Measurements from ENCODE around the gene COBL.

COBL gene

DNA sequence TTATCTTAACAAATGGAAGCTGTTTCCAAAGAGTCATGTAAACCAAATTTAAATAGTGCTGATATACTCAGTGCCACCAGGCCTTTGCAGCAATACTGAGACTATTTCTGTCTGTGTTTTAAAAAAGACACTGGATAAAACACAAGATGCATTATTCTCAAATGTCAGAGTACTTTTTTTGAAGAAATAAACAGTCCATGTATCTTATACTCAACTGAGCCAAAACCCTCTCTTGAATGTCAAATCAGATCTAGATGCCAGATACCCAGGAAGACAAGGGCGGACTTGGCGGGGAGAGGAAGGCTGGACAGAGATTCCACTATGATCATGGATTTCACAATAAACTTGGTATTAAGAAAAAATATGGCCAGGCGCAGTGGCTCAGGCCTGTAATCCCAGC, 127.6 kb downstream of the COBL start:
- Histone ChIP-seq H3K9me3 (ENCODE audit: control insufficient read depth in 5 of 5, low read length in 5 of 5) (no peaks in the 10 kb centered on the region), H3K4me1 (ENCODE audit: control insufficient read depth in 5 of 5, insufficient read depth in 5 of 5, low read length in 5 of 5) (no peaks in the 10 kb centered on the region), H3K27ac (ENCODE audit: low read depth, low read length) (no peak overlapping the region), H3K27me3 (ENCODE audit: control insufficient read depth in 5 of 5, insufficient read depth in 4 of 5, low read length in 5 of 5) (no peaks in the 10 kb centered on the region), H3K9ac (ENCODE audit: low read length in 5 of 5) (no peak overlapping the region), H3K4me3 (ENCODE audit: low read depth in 1 of 5, low read length in 5 of 5) (no peak overlapping the region), H3K36me3 (ENCODE audit: control insufficient read depth in 5 of 5, insufficient read depth in 5 of 5, low read length in 5 of 5) (no peaks in the 10 kb centered on the region)

GRCh38 chr7:51187941-51188340, 128.7 kb downstream of the COBL start:
- Histone ChIP-seq H3K36me3 (ENCODE audit: control insufficient read depth in 5 of 5, insufficient read depth in 5 of 5, low read length in 5 of 5) (no peaks in the 10 kb centered on the region), H3K4me3 (ENCODE audit: low read depth in 1 of 5, low read length in 5 of 5) (no peak overlapping the region), H3K9ac (ENCODE audit: low read length in 5 of 5) (no peak overlapping the region), H3K27ac (ENCODE audit: low read depth, low read length) (no peak overlapping the region), H3K9me3 (ENCODE audit: control insufficient read depth in 5 of 5, low read length in 5 of 5) (no peaks in the 10 kb centered on the region), H3K4me1 (ENCODE audit: control insufficient read depth in 5 of 5, insufficient read depth in 5 of 5, low read length in 5 of 5) (no peaks in the 10 kb centered on the region), H3K27me3 (ENCODE audit: control insufficient read depth in 5 of 5, insufficient read depth in 4 of 5, low read length in 5 of 5) (no peaks in the 10 kb centered on the region)

- no peak overlapping the region for H3K4me3 ChIP-seq (ENCODE audit: low read depth in 1 of 5, low read length in 5 of 5)
- no peaks in the 10 kb centered on the region for H3K36me3 ChIP-seq (ENCODE audit: control insufficient read depth in 5 of 5, insufficient read depth in 5 of 5, low read length in 5 of 5)
- no peaks in the 10 kb centered on the region for H3K9me3 ChIP-seq (ENCODE audit: control insufficient read depth in 5 of 5, low read length in 5 of 5)
- peaks cover 0 to 3% (median 0%) of the 10 kb centered on the region in 5 donors for H3K4me1 ChIP-seq (ENCODE audit: control insufficient read depth in 5 of 5, insufficient read depth in 5 of 5, low read length in 5 of 5)
- no peak overlapping the region for H3K9ac ChIP-seq (ENCODE audit: low read length in 5 of 5)
- H3K27me3 ChIP-seq (ENCODE audit: control insufficient read depth in 5 of 5, insufficient read depth in 4 of 5, low read length in 5 of 5), result no peaks in the 10 kb centered on the region
- H3K27ac ChIP-seq (ENCODE audit: low read depth, low read length), result no peak overlapping the region
Observed at GRCh38 chr7:51186531-51186930, 130.1 kb downstream of the COBL start.

- H3K9ac ChIP-seq (ENCODE audit: low read length in 5 of 5), result no peak overlapping the region
- H3K36me3 ChIP-seq (ENCODE audit: control insufficient read depth in 5 of 5, insufficient read depth in 5 of 5, low read length in 5 of 5), result no peaks in the 10 kb centered on the region
- no peak overlapping the region for H3K4me3 ChIP-seq (ENCODE audit: low read depth in 1 of 5, low read length in 5 of 5)
- peaks cover 0 to 3% (median 0%) of the 10 kb centered on the region in 5 donors for H3K4me1 ChIP-seq (ENCODE audit: control insufficient read depth in 5 of 5, insufficient read depth in 5 of 5, low read length in 5 of 5)
- no peak overlapping the region for H3K27ac ChIP-seq (ENCODE audit: low read depth, low read length)
- no peaks in the 10 kb centered on the region for H3K27me3 ChIP-seq (ENCODE audit: control insufficient read depth in 5 of 5, insufficient read depth in 4 of 5, low read length in 5 of 5)
- no peaks in the 10 kb centered on the region for H3K9me3 ChIP-seq (ENCODE audit: control insufficient read depth in 5 of 5, low read length in 5 of 5)
Observed at GRCh38 chr7:51182636-51183166, 133.9 kb downstream of the COBL start.

DNA sequence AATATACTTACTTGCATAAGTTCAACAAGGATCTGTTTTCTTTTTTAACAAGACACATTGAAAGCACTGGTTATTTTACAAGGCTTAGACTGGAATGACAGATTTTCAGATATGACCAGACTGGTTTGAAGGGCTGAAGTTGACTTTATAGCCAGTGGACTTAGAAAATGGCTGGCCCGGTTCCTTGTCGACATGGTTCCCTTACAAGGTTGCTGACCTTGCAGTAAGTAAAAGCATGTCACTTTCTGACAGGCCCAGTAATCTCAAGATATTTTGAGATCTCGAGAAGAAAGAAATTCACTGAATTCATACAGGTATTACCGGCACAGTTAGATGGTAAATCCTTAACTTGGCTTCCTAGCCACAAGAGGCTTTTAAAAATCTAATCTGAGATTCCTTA, 136.5 kb downstream of the COBL start:
- H3K27me3 ChIP-seq (ENCODE audit: control insufficient read depth in 5 of 5, insufficient read depth in 4 of 5, low read length in 5 of 5), result no peaks in the 10 kb centered on the region
- peaks cover 0 to 3% (median 0%) of the 10 kb centered on the region in 5 donors for H3K4me1 ChIP-seq (ENCODE audit: control insufficient read depth in 5 of 5, insufficient read depth in 5 of 5, low read length in 5 of 5)
- no peaks in the 10 kb centered on the region for H3K9me3 ChIP-seq (ENCODE audit: control insufficient read depth in 5 of 5, low read length in 5 of 5)
- H3K36me3 ChIP-seq (ENCODE audit: control insufficient read depth in 5 of 5, insufficient read depth in 5 of 5, low read length in 5 of 5), result no peaks in the 10 kb centered on the region
- no peak overlapping the region for H3K4me3 ChIP-seq (ENCODE audit: low read depth in 1 of 5, low read length in 5 of 5)
- H3K9ac ChIP-seq (ENCODE audit: low read length in 5 of 5), result no peak overlapping the region
- no peak overlapping the region for H3K27ac ChIP-seq (ENCODE audit: low read depth, low read length)

DNA sequence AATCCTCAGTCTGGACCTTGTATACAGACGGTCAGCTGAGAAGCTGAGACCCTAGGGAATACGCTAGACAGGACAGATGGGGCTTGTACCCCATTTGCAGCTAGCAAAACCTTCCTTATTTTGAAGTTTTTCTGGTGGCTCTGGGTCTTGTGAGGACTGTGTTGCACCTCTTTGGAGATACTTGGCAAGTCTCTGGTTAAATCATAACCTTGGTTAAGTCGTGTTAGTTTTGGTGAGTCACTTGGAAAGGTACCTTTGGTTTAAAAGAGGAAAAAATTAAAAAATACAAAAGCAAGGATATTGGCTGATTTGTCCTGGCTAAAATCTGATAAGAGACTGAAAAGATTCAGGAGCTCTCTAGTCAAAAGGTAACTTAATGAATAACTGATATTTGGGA, 140.6 kb downstream of the COBL start:
- Histone ChIP-seq H3K36me3 (ENCODE audit: control insufficient read depth in 5 of 5, insufficient read depth in 5 of 5, low read length in 5 of 5) (no peaks in the 10 kb centered on the region), H3K4me3 (ENCODE audit: low read depth in 1 of 5, low read length in 5 of 5) (no peak overlapping the region), H3K27me3 (ENCODE audit: control insufficient read depth in 5 of 5, insufficient read depth in 4 of 5, low read length in 5 of 5) (peaks cover 0 to 8% (median 3%) of the 10 kb centered on the region in 5 donors), H3K27ac (ENCODE audit: low read depth, low read length) (no peak overlapping the region), H3K9me3 (ENCODE audit: control insufficient read depth in 5 of 5, low read length in 5 of 5) (no peaks in the 10 kb centered on the region), H3K9ac (ENCODE audit: low read length in 5 of 5) (no peak overlapping the region), H3K4me1 (ENCODE audit: control insufficient read depth in 5 of 5, insufficient read depth in 5 of 5, low read length in 5 of 5) (no peaks in the 10 kb centered on the region)

DNA sequence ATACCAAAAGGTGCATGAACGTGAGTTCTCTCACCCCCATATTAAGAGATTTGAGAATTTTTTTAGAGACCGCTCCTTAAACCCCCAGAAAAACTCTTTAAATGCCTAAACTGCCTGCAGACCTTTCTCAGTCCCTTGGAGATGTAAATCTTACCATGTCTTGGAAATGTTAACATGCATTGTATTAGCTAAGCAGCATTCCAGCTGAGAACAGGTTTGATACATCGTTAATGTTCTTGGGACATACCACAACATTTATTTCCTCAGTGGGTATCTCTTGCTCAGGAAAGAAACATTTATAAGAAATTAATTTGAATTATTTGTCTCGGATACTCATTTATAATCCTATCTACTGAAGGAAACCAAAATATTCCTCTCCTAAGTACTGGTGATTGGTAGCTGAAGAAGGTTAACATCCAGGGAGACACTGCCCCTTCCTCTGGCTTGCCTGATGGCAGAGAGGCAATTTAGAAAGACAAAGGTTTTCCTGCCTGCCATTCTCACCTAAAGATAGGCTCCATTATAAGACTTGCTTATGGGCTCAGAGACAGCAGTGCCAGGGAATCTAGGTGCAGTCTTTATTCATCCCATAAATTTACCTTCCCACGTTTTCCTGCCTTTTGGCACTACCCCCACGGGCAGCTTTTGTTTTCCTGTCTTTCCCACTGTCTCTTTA, 141.2 kb downstream of the COBL start:
- H3K27ac ChIP-seq (ENCODE audit: low read depth, low read length), result no peak overlapping the region
- no peaks in the 10 kb centered on the region for H3K9me3 ChIP-seq (ENCODE audit: control insufficient read depth in 5 of 5, low read length in 5 of 5)
- no peak overlapping the region for H3K4me3 ChIP-seq (ENCODE audit: low read depth in 1 of 5, low read length in 5 of 5)
- H3K9ac ChIP-seq (ENCODE audit: low read length in 5 of 5), result no peak overlapping the region
- H3K4me1 ChIP-seq (ENCODE audit: control insufficient read depth in 5 of 5, insufficient read depth in 5 of 5, low read length in 5 of 5), result no peaks in the 10 kb centered on the region
- no peaks in the 10 kb centered on the region for H3K36me3 ChIP-seq (ENCODE audit: control insufficient read depth in 5 of 5, insufficient read depth in 5 of 5, low read length in 5 of 5)
- peaks cover 0 to 8% (median 3%) of the 10 kb centered on the region in 5 donors for H3K27me3 ChIP-seq (ENCODE audit: control insufficient read depth in 5 of 5, insufficient read depth in 4 of 5, low read length in 5 of 5)

GRCh38 chr7:51165337-51165736, 151.3 kb downstream of the COBL start:
- no peaks in the 10 kb centered on the region for H3K27me3 ChIP-seq (ENCODE audit: control insufficient read depth in 5 of 5, insufficient read depth in 4 of 5, low read length in 5 of 5)
- H3K27ac ChIP-seq (ENCODE audit: low read depth, low read length), result no peak overlapping the region
- no peak overlapping the region for H3K4me3 ChIP-seq (ENCODE audit: low read depth in 1 of 5, low read length in 5 of 5)
- H3K4me1 ChIP-seq (ENCODE audit: control insufficient read depth in 5 of 5, insufficient read depth in 5 of 5, low read length in 5 of 5), result peaks cover 0 to 10% (median 4%) of the 10 kb centered on the region in 5 donors
- no peak overlapping the region for H3K9ac ChIP-seq (ENCODE audit: low read length in 5 of 5)
- H3K9me3 ChIP-seq (ENCODE audit: control insufficient read depth in 5 of 5, low read length in 5 of 5), result no peaks in the 10 kb centered on the region
- H3K36me3 ChIP-seq (ENCODE audit: control insufficient read depth in 5 of 5, insufficient read depth in 5 of 5, low read length in 5 of 5), result no peaks in the 10 kb centered on the region

DNA sequence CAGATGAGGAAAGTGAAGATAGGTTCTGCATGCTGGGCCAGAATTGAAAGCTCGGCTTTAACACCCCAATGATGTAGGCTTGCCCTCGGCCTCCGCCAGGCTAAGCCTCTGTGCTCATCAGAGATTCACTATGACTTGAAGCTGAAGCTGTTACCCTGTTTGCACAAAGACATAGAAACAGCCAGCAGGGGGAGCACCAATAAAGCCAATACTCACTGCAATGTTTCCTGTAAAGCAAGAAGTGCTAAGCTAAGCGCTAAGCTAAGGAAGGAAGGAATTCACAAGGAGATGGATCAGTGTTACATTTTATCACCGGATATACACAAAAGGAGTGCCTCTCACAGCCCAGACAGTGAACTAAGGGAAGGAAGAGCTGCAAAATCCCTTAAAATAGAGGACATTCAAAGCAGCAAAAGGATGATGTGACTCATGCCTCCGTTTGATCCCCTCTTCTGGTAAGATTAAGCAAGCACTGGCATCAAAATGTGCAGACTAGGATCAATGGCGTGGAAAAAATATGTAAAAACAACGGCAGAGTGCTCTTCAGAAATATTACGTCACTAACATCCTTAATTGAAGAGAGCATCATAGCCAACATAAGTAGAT, 153.8 kb downstream of the COBL start:
- Histone ChIP-seq H3K4me1 (ENCODE audit: control insufficient read depth in 5 of 5, insufficient read depth in 5 of 5, low read length in 5 of 5) (peaks cover 0 to 10% (median 4%) of the 10 kb centered on the region in 5 donors), H3K9ac (ENCODE audit: low read length in 5 of 5) (no peak overlapping the region), H3K27me3 (ENCODE audit: control insufficient read depth in 5 of 5, insufficient read depth in 4 of 5, low read length in 5 of 5) (peaks cover 0 to 5% (median 4%) of the 10 kb centered on the region in 5 donors), H3K36me3 (ENCODE audit: control insufficient read depth in 5 of 5, insufficient read depth in 5 of 5, low read length in 5 of 5) (no peaks in the 10 kb centered on the region), H3K4me3 (ENCODE audit: low read depth in 1 of 5, low read length in 5 of 5) (no peak overlapping the region), H3K9me3 (ENCODE audit: control insufficient read depth in 5 of 5, low read length in 5 of 5) (no peaks in the 10 kb centered on the region), H3K27ac (ENCODE audit: low read depth, low read length) (no peak overlapping the region)

DNA sequence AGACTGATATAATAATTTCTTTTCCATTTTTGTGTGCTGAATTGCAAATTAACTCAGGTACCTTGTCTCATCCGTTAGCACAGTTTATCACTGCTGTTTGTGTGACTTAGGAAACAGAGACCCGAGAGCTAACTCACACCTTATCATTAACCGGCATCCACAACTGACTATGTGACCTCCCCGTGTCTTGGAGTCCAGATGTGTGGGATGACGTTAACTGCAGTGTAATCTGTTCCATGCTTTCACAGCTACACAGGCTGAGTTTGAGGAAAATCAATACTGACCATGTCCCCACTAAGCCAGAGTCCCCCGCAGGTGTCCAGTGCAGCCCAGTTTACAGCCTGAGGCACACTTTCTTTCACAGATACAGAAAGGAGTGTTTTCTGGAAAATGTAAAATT, 154.7 kb downstream of the COBL start:
- H3K4me1 ChIP-seq (ENCODE audit: control insufficient read depth in 5 of 5, insufficient read depth in 5 of 5, low read length in 5 of 5), result peaks cover 0 to 10% (median 4%) of the 10 kb centered on the region in 5 donors
- H3K9ac ChIP-seq (ENCODE audit: low read length in 5 of 5), result no peak overlapping the region
- no peak overlapping the region for H3K4me3 ChIP-seq (ENCODE audit: low read depth in 1 of 5, low read length in 5 of 5)
- peaks cover 0 to 5% (median 4%) of the 10 kb centered on the region in 5 donors for H3K27me3 ChIP-seq (ENCODE audit: control insufficient read depth in 5 of 5, insufficient read depth in 4 of 5, low read length in 5 of 5)
- no peak overlapping the region for H3K27ac ChIP-seq (ENCODE audit: low read depth, low read length)
- H3K36me3 ChIP-seq (ENCODE audit: control insufficient read depth in 5 of 5, insufficient read depth in 5 of 5, low read length in 5 of 5), result no peaks in the 10 kb centered on the region
- H3K9me3 ChIP-seq (ENCODE audit: control insufficient read depth in 5 of 5, low read length in 5 of 5), result no peaks in the 10 kb centered on the region

All from subcutaneous abdominal adipose tissue (tissue), 5 donors.